DND-41 (cell line): ENCODE data around the gene TSHZ2.

Experiments used
- ATAC-seq: fragments of 200-7000 bp; cut with Tn5 transposase; 3 replicates; pipeline ENCODE4 v1.9.1; 2021; ENCODE audit warnings: low read depth; ENCODE audit not compliant: insufficient read depth
- DNase-seq: peaks from one replicate; pipeline ENCODE4 v3.0.0-alpha.2; 2020
- H2AFZ ChIP-seq: 2 replicates; pipeline ENCODE4 v1.6.0; 2012; ENCODE audit warnings: low read depth, low read length
- H3K27ac ChIP-seq: 2 replicates; pipeline ENCODE4 v1.5.1; 2012; ENCODE audit warnings: low read length, inconsistent platforms
- H3K27me3 ChIP-seq: fragments of 200-600 bp; sonication (generic); 2 replicates; pipeline ENCODE4 v1.6.0; 2012; ENCODE audit warnings: low read length, mild to moderate bottlenecking, inconsistent platforms; ENCODE audit not compliant: insufficient read depth, poor library complexity
- H3K36me3 ChIP-seq: 2 replicates; pipeline ENCODE4 v1.5.1; 2012; ENCODE audit warnings: low read length, inconsistent platforms; ENCODE audit not compliant: insufficient read depth
- H3K4me1 ChIP-seq: 2 replicates; pipeline ENCODE4 v1.5.1; 2012; ENCODE audit warnings: mild to moderate bottlenecking, low read length; ENCODE audit not compliant: insufficient read depth
- H3K4me2 ChIP-seq: 2 replicates; pipeline ENCODE4 v1.6.0; 2012; ENCODE audit warnings: mild to moderate bottlenecking, moderate library complexity, low read length, inconsistent platforms; ENCODE audit not compliant: insufficient read depth
- H3K4me3 ChIP-seq, 2 experiments: fragments of 200-600 bp in 1 of 2; shearing (Covaris generic) in 1 of 2; 2 replicates each; pipeline ENCODE4 v1.5.1; 2012 to 2016; ENCODE audit warnings: inconsistent platforms in 2 of 2, low read length in 2 of 2, mild to moderate bottlenecking in 2 of 2, low read depth in 1 of 2, moderate library complexity in 1 of 2
- H3K79me2 ChIP-seq: 2 replicates; pipeline ENCODE4 v1.6.0; 2012; ENCODE audit warnings: low read length, inconsistent platforms; ENCODE audit not compliant: insufficient read depth
- H3K9ac ChIP-seq: 2 replicates; pipeline ENCODE4 v1.6.0; 2012; ENCODE audit warnings: low read depth, mild to moderate bottlenecking, inconsistent platforms, low read length, moderate library complexity
- H3K9me3 ChIP-seq: 2 replicates; pipeline ENCODE4 v1.5.1; 2012; ENCODE audit warnings: low read length, moderate library complexity, mild to moderate bottlenecking, inconsistent platforms; ENCODE audit not compliant: insufficient read depth, severe bottlenecking
- H4K20me1 ChIP-seq: 2 replicates; pipeline ENCODE4 v1.6.0; 2012; ENCODE audit warnings: low read length; ENCODE audit not compliant: insufficient read depth
- CTCF ChIP-seq: IDR thresholded peaks from 2 replicates; pipeline ENCODE4 v1.5.1; 2012; ENCODE audit warnings: borderline replicate concordance, low read length, moderate library complexity, mild to moderate bottlenecking; ENCODE audit not compliant: poor library complexity, severe bottlenecking; ENCODE audit errors: extremely low read depth
- EZH2 ChIP-seq: IDR thresholded peaks from 3 replicates; pipeline ENCODE4 v1.6.1; 2012; ENCODE audit warnings: borderline replicate concordance, low read depth, mild to moderate bottlenecking, moderate library complexity, low read length, inconsistent platforms; ENCODE audit not compliant: severe bottlenecking

Gene TSHZ2

GRCh38 chr20:53299831-53300230 is 327.7 kb downstream of the TSHZ2 start:
- Histone ChIP-seq H3K27me3 (peaks cover 47% of the 10 kb centered on the region), H2AFZ (no peak overlapping the region), H3K4me2 (no peak overlapping the region), H3K4me3 (no peak overlapping the region), H3K27ac (no peak overlapping the region), H3K4me1 (no peaks in the 10 kb centered on the region), H4K20me1 (no peaks in the 10 kb centered on the region), H3K9me3 (no peaks in the 10 kb centered on the region), H3K9ac (no peak overlapping the region), H3K36me3 (no peaks in the 10 kb centered on the region), H3K79me2 (no peaks in the 10 kb centered on the region)
- TF ChIP-seq EZH2 (no peak), CTCF (no peak)
- no peak for ATAC-seq
- no peak for DNase-seq

GRCh38 chr20:53301869-53302268 is 329.7 kb downstream of the TSHZ2 start:
- Histone ChIP-seq H3K4me1 (no peaks in the 10 kb centered on the region), H2AFZ (no peak overlapping the region), H3K27me3 (peaks cover 30% of the 10 kb centered on the region), H3K79me2 (no peaks in the 10 kb centered on the region), H3K27ac (no peak overlapping the region), H3K4me3 (no peak overlapping the region), H3K9me3 (no peaks in the 10 kb centered on the region), H4K20me1 (no peaks in the 10 kb centered on the region), H3K4me2 (no peak overlapping the region), H3K9ac (no peak overlapping the region), H3K36me3 (no peaks in the 10 kb centered on the region)
- TF ChIP-seq CTCF: no peak
- TF ChIP-seq EZH2: no peak
- DNase-seq (no peak), ATAC-seq (no peak)

- Histone ChIP-seq H4K20me1 (no peaks in the 10 kb centered on the region), H3K4me2 (no peak overlapping the region), H3K36me3 (no peaks in the 10 kb centered on the region), H3K27me3 (peaks cover 30% of the 10 kb centered on the region), H2AFZ (no peak overlapping the region), H3K79me2 (no peaks in the 10 kb centered on the region), H3K27ac (no peak overlapping the region), H3K9me3 (no peaks in the 10 kb centered on the region), H3K4me3 (no peak overlapping the region), H3K9ac (no peak overlapping the region), H3K4me1 (no peaks in the 10 kb centered on the region)
- ATAC-seq (no peak), DNase-seq (no peak)
- TF ChIP-seq EZH2: no peak
- no peak for TF ChIP-seq CTCF
Measured at GRCh38 chr20:53302695-53303412, 330.7 kb downstream of the TSHZ2 start.

- no peak overlapping the region for H3K4me3 ChIP-seq
- ATAC-seq (no peak), DNase-seq (no peak)
- no peaks in the 10 kb centered on the region for H3K79me2 ChIP-seq
- no peak overlapping the region for H3K9ac ChIP-seq
- H3K36me3 ChIP-seq: no peaks in the 10 kb centered on the region
- no peaks in the 10 kb centered on the region for H4K20me1 ChIP-seq
- no peaks in the 10 kb centered on the region for H3K9me3 ChIP-seq
- no peaks in the 10 kb centered on the region for H3K4me1 ChIP-seq
- TF ChIP-seq CTCF: no peak
- no peak for TF ChIP-seq EZH2
- no peak overlapping the region for H3K4me2 ChIP-seq
- no peak overlapping the region for H3K27ac ChIP-seq
- H2AFZ ChIP-seq: no peak overlapping the region
- peaks cover 27% of the 10 kb centered on the region for H3K27me3 ChIP-seq
Measured at GRCh38 chr20:53303413-53303760, 331.2 kb downstream of the TSHZ2 start.
